Suprapubic skin (tissue), 4 donors: ENCODE data around the gene OR51B4. TPM values are rescaled to one million over a fixed set of nuclear protein-coding genes. Genes with fewer than 3 reads are reported as not detected.
"Not testable (repeated sequence)": the region's sequence is repeated elsewhere in the genome, so short reads cannot be mapped to it uniquely, and the experiment has no call there.

ENCODE experiments used
- DNase-seq, 2 donors: peaks; one replicate each; pipeline ENCODE4 v3.0.0-alpha.2; 2019; ENCODE audit warnings: low spot score in 2 of 2
- H3K27ac ChIP-seq: fragments of 200-600 bp; sonication (generic); one replicate; pipeline ENCODE4 v1.5.1; 2019
- H3K27me3 ChIP-seq: fragments of 200-600 bp; sonication (generic); one replicate; pipeline ENCODE4 v1.5.1; 2019
- H3K36me3 ChIP-seq: fragments of 200-600 bp; sonication (generic); one replicate; pipeline ENCODE4 v1.5.1; 2019
- H3K4me1 ChIP-seq: fragments of 200-600 bp; sonication (generic); one replicate; pipeline ENCODE4 v1.5.1; 2019
- H3K4me3 ChIP-seq: fragments of 200-600 bp; sonication (generic); one replicate; pipeline ENCODE4 v1.5.1; 2019; ENCODE audit warnings: mild to moderate bottlenecking
- H3K9me3 ChIP-seq: fragments of 200-600 bp; sonication (generic); one replicate; pipeline ENCODE4 v1.5.1; 2019
- EP300 ChIP-seq: sonication (generic); formaldehyde crosslinking; IDR thresholded peaks from one replicate; pipeline ENCODE4 v1.6.1; 2017; ENCODE audit warnings: antibody characterized with exemption
- POLR2A ChIP-seq, 2 donors: fragments of 450-650 bp; IDR thresholded peaks; one replicate each; pipeline ENCODE4 v1.6.1; 2017; ENCODE audit warnings: antibody characterized with exemption in 2 of 2, mild to moderate bottlenecking in 2 of 2, moderate library complexity in 2 of 2
- POLR2AphosphoS5 ChIP-seq, 3 donors: sonication (generic); formaldehyde crosslinking; IDR thresholded peaks; one replicate each; pipeline ENCODE4 v1.6.1; 2017; ENCODE audit warnings: antibody characterized with exemption in 3 of 3
- WGBS: methylation state at CpG from one replicate; pipeline ENCODE4 v1.1.5; 2018; 5-methylcytosine and 5-hydroxymethylcytosine counted together
- total RNA-seq, 4 donors: library from RNA; depleted of rRNA; stranded (reverse); fragments of >200 nt; gene quantifications; one replicate each; pipeline ENCODE4 v1.1.0, GENCODE V29; 2016
- TF ChIP-seq, protein P1 (sequence below), 2 donors: fragments of 200-600 bp in 1 of 2; fragments of 450-650 bp in 1 of 2; sonication (generic) in 1 of 2; IDR thresholded peaks; one replicate each; pipeline ENCODE4 v1.5.1; 2016 to 2019; ENCODE audit warnings: antibody characterized with exemption in 2 of 2, mild to moderate bottlenecking in 1 of 2, moderate library complexity in 1 of 2

The OR51B4 gene
- total RNA-seq, 4 donors from 2014 or later = not detected

DNA sequence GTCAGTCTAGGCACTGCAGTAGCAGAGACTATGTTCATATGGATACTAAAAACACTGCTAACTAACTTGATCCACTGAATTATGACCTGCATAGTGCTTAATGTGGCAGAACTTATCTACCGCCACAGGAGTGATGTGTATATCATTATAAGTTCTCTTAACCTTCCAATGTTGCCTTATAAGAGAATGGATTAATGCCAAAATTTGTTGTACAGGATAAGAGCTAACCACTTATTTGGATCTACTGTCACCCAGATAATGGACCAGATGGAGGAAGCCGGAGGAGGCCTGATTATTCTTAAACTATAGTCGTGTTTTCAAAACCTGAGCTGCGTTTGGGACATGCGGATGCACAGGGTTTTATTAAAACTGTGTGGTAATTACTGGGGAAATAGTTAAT lies 1.9 kb upstream of the OR51B4 start:
- WGBS = 72% methylated on average over 5 of the region's 5 CpGs
- TF ChIP-seq EP300 = no peak
- TF ChIP-seq POLR2AphosphoS5 (IDR thresholded peaks at IDR 0.05) = no peak
- TF ChIP-seq POLR2A (IDR thresholded peaks at IDR 0.05) = no peak
- TF ChIP-seq, protein P1, sequence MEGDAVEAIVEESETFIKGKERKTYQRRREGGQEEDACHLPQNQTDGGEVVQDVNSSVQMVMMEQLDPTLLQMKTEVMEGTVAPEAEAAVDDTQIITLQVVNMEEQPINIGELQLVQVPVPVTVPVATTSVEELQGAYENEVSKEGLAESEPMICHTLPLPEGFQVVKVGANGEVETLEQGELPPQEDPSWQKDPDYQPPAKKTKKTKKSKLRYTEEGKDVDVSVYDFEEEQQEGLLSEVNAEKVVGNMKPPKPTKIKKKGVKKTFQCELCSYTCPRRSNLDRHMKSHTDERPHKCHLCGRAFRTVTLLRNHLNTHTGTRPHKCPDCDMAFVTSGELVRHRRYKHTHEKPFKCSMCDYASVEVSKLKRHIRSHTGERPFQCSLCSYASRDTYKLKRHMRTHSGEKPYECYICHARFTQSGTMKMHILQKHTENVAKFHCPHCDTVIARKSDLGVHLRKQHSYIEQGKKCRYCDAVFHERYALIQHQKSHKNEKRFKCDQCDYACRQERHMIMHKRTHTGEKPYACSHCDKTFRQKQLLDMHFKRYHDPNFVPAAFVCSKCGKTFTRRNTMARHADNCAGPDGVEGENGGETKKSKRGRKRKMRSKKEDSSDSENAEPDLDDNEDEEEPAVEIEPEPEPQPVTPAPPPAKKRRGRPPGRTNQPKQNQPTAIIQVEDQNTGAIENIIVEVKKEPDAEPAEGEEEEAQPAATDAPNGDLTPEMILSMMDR (IDR thresholded peaks at IDR 0.05) = no peak
- H3K27ac ChIP-seq = no peak overlapping the region
- no peaks in the 10 kb centered on the region for H3K36me3 ChIP-seq
- no peak for DNase-seq
- no peaks in the 10 kb centered on the region for H3K27me3 ChIP-seq
- no peaks in the 10 kb centered on the region for H3K4me1 ChIP-seq
- H3K4me3 ChIP-seq = no peak overlapping the region
- H3K9me3 ChIP-seq = no peaks in the 10 kb centered on the region

DNA sequence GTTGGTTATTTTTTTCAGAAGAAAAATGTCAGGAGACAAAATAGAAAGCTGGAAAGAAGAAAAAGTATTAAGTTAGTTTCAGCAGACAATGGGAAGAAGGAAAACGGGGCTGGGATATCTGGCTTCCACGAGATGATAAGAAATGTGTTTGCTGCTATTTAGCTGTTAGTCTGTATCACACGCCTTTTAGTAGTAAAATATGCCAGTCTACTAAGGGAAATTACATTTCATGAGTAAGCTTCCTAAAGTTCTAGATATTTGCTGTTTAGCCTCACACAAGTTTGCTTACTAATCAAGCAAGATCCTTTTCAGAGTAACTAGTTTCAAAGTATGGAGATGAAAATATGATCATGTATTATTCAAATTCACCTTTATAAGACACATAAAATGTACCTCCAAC lies 1.5 kb downstream of the OR51B4 start:
- TF ChIP-seq EP300 (no peak), POLR2A (IDR thresholded peaks at IDR 0.05) (no peak)
- 69% methylated on average over 3 of the region's 3 CpGs for WGBS
- H3K4me1 ChIP-seq = no peaks in the 10 kb centered on the region

DNA sequence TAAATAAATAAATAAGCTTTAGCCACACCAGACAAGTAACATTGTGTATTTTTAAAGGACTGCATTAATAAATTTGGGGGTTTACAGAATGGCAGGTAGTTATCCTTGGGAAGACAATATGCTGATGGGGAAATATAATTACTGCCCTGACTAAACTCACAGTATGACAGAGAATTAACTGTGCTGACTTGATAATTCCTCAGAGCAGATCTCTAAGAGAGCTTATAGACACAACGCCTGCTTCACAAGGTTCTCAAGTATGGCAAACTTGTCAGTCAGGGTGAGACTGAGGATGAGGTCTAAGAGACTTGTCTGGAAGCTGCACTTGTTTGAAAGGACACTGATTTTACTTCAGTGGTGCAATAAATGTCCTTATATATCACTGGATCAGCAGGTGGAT lies 3.3 kb downstream of the OR51B4 start:
- no peak for DNase-seq
- no peak for TF ChIP-seq EP300
- TF ChIP-seq, protein P1 (IDR thresholded peaks at IDR 0.05) = no peak
- no peak for TF ChIP-seq POLR2AphosphoS5 (IDR thresholded peaks at IDR 0.05)
- no peak for TF ChIP-seq POLR2A (IDR thresholded peaks at IDR 0.05)
- Histone ChIP-seq H3K4me3 (no peak overlapping the region), H3K27ac (no peak overlapping the region), H3K27me3 (no peaks in the 10 kb centered on the region), H3K9me3 (no peaks in the 10 kb centered on the region), H3K36me3 (no peaks in the 10 kb centered on the region), H3K4me1 (no peaks in the 10 kb centered on the region)
- 0% methylated on average over 1 of the region's 1 CpG for WGBS

More for the DNA sequence above, 1.5 kb downstream of the OR51B4 start:
- no peaks in the 10 kb centered on the region for H3K27me3 ChIP-seq
- no peaks in the 10 kb centered on the region for H3K36me3 ChIP-seq
- H3K4me3 ChIP-seq = no peak overlapping the region
- no peaks in the 10 kb centered on the region for H3K9me3 ChIP-seq
- no peak overlapping the region for H3K27ac ChIP-seq
- DNase-seq = no peak

DNA sequence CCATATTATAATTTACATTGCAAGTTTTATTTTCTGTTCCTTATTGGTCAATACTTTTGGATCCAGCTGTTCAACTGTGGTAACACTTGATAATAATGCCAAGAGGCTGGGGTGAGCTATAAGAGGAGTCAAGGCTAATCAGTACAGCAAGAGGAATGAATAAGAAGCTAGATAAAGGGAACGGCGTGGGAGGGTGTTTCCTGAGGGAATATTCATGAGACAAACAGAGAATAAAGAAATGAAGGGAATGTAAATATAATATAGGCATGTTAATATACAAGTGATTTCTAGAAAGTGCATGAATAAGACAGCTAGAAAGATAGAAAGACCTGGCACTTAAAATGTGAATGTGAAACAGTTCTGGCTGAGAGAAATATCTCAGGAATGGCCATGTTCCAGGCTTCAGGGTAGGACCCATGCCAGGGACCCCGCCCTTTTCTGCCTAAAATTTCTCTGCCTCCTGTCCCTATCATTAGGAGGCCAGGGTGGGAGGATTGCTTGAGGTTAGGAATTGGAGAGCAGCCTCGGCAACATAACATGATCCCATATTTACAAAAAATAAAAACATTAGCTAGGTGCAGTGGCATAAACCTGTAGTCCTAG lies 3.9 kb downstream of the OR51B4 start:
- WGBS = 55% methylated on average over 4 of the region's 4 CpGs
- H3K4me3 ChIP-seq = no peak overlapping the region
- H3K27me3 ChIP-seq = no peaks in the 10 kb centered on the region
- no peaks in the 10 kb centered on the region for H3K36me3 ChIP-seq
- no peaks in the 10 kb centered on the region for H3K9me3 ChIP-seq
- no peaks in the 10 kb centered on the region for H3K4me1 ChIP-seq
- TF ChIP-seq EP300 (no peak), POLR2A (IDR thresholded peaks at IDR 0.05) (no peak), POLR2AphosphoS5 (IDR thresholded peaks at IDR 0.05) (no peak)
- TF ChIP-seq, protein P1 (IDR thresholded peaks at IDR 0.05) = no peak
- no peak for DNase-seq
- H3K27ac ChIP-seq = no peak overlapping the region

DNA sequence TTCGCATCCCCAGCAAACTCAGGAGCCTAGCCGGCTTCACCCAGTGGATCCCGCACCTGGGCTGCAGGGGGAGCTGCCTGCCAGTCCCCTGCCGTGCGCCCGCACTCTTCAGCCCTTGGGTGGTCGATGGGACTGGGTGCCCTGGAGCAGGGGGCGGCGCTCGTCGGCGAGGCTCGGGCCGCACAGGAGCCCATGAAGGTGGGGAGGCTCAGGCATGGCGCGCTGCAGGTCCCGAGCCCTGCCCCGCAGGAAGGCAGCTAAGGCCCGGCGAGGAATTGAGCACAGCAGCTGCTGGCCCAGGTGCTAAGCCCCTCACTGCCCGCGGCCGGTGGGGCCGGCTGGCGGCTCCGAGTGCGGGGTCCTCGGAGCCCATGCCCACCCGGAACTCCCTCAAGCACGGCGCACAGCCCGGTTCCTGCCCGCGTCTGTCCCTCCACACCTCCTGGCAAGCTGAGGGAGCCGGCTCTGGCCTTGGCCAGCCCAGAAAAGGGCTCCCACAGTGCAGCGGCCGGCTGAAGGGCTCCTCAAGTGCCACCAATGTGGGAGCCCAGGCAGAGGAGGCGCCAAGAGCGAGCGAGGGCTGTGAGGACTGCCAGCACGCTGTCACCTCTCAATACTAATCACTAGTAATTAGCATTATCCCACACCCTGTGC lies 7.3 kb downstream of the OR51B4 start:
- DNase-seq, H3K4me1 ChIP-seq, H3K4me3 ChIP-seq, H3K27ac ChIP-seq, H3K27me3 ChIP-seq, H3K9me3 ChIP-seq, H3K36me3 ChIP-seq: not testable (repeated sequence)
- 95% methylated on average over 11 of the region's 41 CpGs for WGBS

DNA sequence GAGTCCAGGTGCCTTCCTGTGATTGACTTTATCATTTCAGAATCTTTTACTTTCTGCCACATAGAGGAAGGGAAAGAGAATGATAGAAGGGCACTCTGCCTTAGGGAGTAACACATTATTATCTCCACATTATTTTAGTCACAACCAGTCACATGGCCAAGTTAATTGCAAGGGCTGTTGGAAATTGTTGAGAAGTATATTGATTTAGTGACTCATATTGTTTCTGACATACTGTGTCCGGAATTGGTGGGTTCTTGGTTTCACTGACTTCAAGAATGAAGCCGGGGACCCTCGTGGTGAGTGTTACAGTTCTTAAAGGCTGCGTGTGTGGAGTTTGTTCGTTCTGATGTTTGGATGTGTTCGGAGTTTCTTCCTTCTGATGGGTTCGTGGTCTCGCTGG lies 8.7 kb downstream of the OR51B4 start:
- no peaks in the 10 kb centered on the region for H3K27me3 ChIP-seq
- no peaks in the 10 kb centered on the region for H3K4me1 ChIP-seq
- H3K27ac ChIP-seq = no peak overlapping the region
- TF ChIP-seq EP300 = no peak
- no peak for TF ChIP-seq POLR2AphosphoS5 (IDR thresholded peaks at IDR 0.05)
- no peak for TF ChIP-seq POLR2A (IDR thresholded peaks at IDR 0.05)
- TF ChIP-seq, protein P1 (IDR thresholded peaks at IDR 0.05) = no peak
- no peak for DNase-seq
- 94% methylated on average over 8 of the region's 8 CpGs for WGBS
- no peaks in the 10 kb centered on the region for H3K36me3 ChIP-seq
- no peaks in the 10 kb centered on the region for H3K9me3 ChIP-seq
- H3K4me3 ChIP-seq = no peak overlapping the region
